GM19035 (cell line): ENCODE data around the gene KIAA0586.

Experiments used
- ATAC-seq: cut with Tn5 transposase; IDR thresholded peaks from one replicate; pipeline ENCODE4 v1.9.1; 2021; ENCODE audit not compliant: unreplicated experiment

The KIAA0586 gene

GRCh38 chr14:58593977-58594376 lies 166.5 kb downstream of the KIAA0586 start:
- no peak for ATAC-seq

DNA sequence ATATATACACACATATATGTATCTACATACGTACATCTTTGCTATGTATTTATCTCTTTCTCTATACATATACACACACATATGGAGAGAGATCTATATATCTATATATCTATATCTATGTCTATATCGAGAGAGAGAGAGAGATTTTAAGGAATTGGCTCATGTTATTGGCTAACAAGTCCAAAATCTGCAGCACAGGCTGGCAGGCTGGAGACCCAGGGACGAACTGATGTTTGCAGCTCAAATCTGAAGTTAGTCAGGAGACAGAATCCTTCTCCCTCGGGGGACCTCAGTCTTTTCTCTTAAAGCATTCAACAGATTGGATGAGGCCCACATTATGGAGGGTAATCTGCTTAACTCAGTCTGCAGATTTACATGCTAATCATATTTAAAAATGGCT lies 169.5 kb downstream of the KIAA0586 start:
- ATAC-seq, result no peak

GRCh38 chr14:58598028-58598803 lies 170.7 kb downstream of the KIAA0586 start:
- no peak for ATAC-seq

DNA sequence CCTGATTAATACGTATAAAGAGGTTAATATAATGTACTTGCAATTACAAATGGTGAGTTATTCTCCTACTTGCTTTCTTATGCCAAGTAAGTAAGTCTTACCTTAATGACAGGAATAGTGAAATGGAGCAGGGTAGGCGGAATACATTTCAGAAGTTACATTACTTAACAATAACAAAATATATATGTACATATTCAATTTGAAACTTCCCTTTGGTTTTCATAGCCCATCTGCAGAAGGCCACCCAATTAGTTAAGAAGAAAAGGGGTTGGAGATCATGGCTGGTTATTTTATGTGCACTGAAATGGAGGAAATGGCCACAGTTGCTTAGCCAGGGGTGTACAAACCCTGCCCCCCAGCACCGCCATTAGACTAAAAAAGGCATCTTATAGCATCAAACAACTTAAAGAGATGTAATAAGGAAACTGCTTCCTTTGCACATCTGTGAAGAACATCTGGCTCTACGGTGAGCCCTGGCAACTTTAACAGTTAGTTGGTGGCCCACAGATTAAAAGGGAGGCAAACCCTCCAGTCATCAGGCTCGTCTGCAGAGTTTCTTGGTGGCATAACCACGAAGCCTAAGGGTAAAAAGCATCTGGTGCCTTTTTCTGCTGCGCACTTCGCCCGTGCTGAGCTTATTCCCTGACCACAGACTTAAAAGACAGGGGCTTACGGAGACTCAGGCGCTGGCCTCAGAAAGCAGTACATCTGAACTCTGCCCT lies 171.4 kb downstream of the KIAA0586 start:
- no peak for ATAC-seq

DNA sequence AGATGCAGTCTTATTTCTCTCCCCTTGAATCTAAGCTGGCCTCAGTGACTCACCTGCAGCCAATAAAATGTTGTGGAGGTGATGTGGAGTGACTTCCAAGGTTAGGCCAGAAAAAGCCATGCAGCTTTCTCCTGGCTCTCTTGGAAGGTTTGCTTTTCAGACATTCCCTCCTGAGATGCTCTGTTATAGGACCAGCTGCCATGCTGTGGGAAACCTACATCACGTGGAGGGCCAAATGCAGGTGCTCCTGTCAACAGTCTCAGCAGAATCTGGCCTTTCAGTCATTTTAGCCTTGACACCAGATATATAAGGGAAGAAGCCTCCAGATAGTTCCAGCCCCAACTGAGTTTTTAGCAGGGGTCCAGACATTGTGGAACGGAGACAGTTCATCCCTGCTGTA lies 172.2 kb downstream of the KIAA0586 start:
- no peak for ATAC-seq
